ENCODE results near the gene ZNFX1. TPM values are rescaled to one million over a fixed set of nuclear protein-coding genes. Genes with fewer than 3 reads are reported as not detected.

ZNFX1 gene
- total RNA-seq, 1 donor from 2014 or later: 10.7 TPM

DNA sequence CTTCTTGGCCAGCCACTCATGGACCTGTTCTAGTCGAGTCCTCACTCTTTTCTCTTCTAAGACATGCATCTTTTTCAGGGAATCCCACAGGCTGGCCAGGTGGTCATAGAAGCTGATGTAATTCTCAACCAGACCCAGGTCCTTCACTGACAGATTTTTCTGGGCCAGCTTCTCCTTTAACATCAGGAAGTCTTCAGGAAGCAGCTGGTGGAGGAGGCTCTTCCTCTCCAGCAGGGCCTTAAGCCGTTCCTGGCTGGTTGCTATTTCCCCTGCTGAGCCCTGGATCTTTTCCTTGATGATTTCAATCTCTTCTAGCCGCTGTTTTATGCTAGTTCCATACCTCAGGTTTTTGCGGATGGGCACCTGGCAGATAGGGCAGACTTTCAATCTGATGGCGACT is 30.1 kb downstream of the ZNFX1 start:
- TF ChIP-seq CTCF (IDR thresholded peaks at IDR 0.05; ENCODE audit: unreplicated experiment): no peak

DNA sequence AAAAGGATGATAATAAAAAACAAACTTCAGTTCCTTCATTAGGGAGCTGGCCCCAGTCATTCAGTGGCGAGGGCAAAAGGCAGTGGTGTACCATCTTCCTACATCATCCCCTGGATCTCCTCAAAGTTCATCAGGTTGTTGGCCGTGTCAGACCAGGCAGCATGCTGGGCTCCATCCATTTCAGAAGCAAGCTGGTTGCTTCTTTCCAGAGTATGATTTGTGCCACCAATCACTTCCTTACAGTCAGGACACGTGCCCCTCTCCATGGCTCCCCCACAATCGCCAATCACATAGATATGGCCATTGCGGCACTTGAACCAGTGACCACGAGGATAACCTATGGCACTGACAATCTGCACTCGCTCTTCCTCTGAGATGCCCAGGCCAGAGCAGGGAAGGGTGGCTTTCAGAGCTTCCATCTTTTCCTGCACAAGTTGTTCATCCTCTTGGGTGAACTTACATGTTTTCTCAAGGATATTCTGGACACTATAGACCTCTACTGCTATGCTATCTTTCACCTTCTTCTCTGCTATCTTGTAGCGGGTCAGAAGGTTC is 30.6 kb downstream of the ZNFX1 start:
- TF ChIP-seq CTCF (IDR thresholded peaks at IDR 0.05; ENCODE audit: unreplicated experiment): no peak
- Mint-ChIP-seq H3K27me3 (no peaks in the 10 kb centered on the region), H3K4me1 (ENCODE audit: low read depth) (no peaks in the 10 kb centered on the region), H3K36me3 (ENCODE audit: insufficient read depth) (peaks cover 20% of the 10 kb centered on the region), H3K9me3 (ENCODE audit: low read depth) (no peaks in the 10 kb centered on the region), H3K27ac (no peak overlapping the region), H3K4me3 (ENCODE audit: low read depth) (no peak overlapping the region)
- DNase-seq (ENCODE audit: low spot score, unreplicated experiment): no peak

More for the DNA sequence above, 30.1 kb downstream of the ZNFX1 start:
- H3K27ac Mint-ChIP-seq: no peak overlapping the region
- H3K27me3 Mint-ChIP-seq: no peaks in the 10 kb centered on the region
- no peaks in the 10 kb centered on the region for H3K4me1 Mint-ChIP-seq (ENCODE audit: low read depth)
- no peak for DNase-seq (ENCODE audit: low spot score, unreplicated experiment)
- no peaks in the 10 kb centered on the region for H3K9me3 Mint-ChIP-seq (ENCODE audit: low read depth)
- no peak overlapping the region for H3K4me3 Mint-ChIP-seq (ENCODE audit: low read depth)
- H3K36me3 Mint-ChIP-seq (ENCODE audit: insufficient read depth): peaks cover 21% of the 10 kb centered on the region

DNA sequence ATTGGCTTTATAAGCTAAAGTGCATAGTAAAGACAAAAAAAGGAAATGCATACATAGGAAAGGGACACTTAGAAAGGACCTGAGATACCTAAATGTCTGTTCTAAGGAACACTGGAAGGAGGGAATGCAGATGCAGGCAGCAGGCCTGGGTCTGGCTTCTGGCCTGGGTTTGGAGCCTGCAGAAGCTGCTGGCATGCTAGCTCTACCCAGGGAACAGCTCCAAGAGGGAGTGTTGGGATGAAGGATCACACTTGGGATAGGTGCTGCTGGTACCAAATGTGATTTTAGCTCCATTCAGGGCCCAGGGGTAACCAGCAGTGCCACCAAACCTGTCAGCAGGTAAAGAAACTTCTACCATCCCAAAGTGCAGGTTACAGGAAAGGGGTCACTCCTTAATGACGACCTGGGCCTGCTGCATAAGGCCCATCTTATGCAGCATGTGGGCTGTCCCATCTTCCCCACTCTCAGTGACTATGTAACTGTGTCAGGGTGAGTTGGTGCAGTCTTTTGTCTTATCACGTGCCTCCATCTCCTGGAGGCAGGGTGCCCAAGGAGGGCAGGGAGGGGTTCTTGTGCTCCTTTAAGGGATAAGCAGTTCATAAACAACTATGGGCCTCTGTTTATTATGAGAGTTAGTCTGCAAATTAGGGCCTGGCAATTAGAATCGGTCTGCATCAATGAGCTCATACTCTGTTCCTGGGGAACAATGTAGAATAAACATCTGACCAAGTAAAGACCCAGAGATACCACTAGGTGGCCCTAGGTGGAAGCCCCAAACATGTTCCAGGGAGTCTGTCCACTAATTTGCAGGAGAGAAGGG is 31.7 kb downstream of the ZNFX1 start:
- Mint-ChIP-seq H3K4me3 (ENCODE audit: low read depth) (no peak overlapping the region), H3K27ac (peak overlapping the region; percentile 59), H3K9me3 (ENCODE audit: low read depth) (no peaks in the 10 kb centered on the region), H3K36me3 (ENCODE audit: insufficient read depth) (peaks cover 20% of the 10 kb centered on the region), H3K27me3 (no peaks in the 10 kb centered on the region), H3K4me1 (ENCODE audit: low read depth) (no peaks in the 10 kb centered on the region)
- no peak for DNase-seq (ENCODE audit: low spot score, unreplicated experiment)
- TF ChIP-seq CTCF (IDR thresholded peaks at IDR 0.05; ENCODE audit: unreplicated experiment): peak; percentile 65

DNA sequence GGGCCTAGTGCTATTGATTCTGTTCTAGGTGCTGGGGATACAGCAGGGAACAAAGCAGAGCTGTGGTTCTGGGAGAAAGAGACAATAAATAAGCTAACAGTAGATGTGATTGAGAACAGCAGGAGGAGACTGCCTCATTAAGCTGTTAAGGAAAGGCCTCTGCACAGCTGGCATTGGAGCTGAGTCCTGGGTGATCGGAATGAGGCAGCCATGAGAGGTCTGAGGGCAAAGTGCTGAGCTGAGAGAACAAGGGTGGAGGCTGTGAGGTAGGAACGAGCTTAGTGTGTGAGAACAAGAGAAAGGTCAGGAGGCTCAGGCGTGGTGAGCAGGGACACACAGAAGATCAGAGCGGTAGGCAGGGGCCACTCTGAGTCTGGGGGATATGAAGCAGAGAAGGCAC is 40.3 kb downstream of the ZNFX1 start:
- no peak for TF ChIP-seq CTCF (IDR thresholded peaks at IDR 0.05; ENCODE audit: unreplicated experiment)
- no peak for DNase-seq (ENCODE audit: low spot score, unreplicated experiment)
- Mint-ChIP-seq H3K36me3 (ENCODE audit: insufficient read depth) (peaks cover 31% of the 10 kb centered on the region), H3K4me3 (ENCODE audit: low read depth) (no peak overlapping the region), H3K9me3 (ENCODE audit: low read depth) (no peaks in the 10 kb centered on the region), H3K4me1 (ENCODE audit: low read depth) (no peaks in the 10 kb centered on the region), H3K27me3 (no peaks in the 10 kb centered on the region), H3K27ac (peak overlapping the region; percentile 76)

- Mint-ChIP-seq H3K27ac (no peak overlapping the region), H3K9me3 (ENCODE audit: low read depth) (no peaks in the 10 kb centered on the region), H3K4me1 (ENCODE audit: low read depth) (no peaks in the 10 kb centered on the region), H3K27me3 (no peaks in the 10 kb centered on the region), H3K36me3 (ENCODE audit: insufficient read depth) (peaks cover 26% of the 10 kb centered on the region), H3K4me3 (ENCODE audit: low read depth) (no peak overlapping the region)
- DNase-seq (ENCODE audit: low spot score, unreplicated experiment): no peak
- TF ChIP-seq CTCF (IDR thresholded peaks at IDR 0.05; ENCODE audit: unreplicated experiment): no peak
Measured at GRCh38 chr20:49236301-49236700, 41.6 kb downstream of the ZNFX1 start.

All from progenitor cell of endocrine pancreas (in vitro differentiated cells).